ENCODE measurements around the gene PALM2AKAP2. TPM values are rescaled to one million over a fixed set of nuclear protein-coding genes. Genes with fewer than 3 reads are reported as not detected.

The PALM2AKAP2 gene
- total RNA-seq, 1 donor from 2014 or later: 1.0 TPM

- Mint-ChIP-seq H3K4me1 (ENCODE audit: low read depth, unreplicated experiment) (peaks cover 3% of the 10 kb centered on the region), H3K36me3 (ENCODE audit: unreplicated experiment) (peaks cover 4% of the 10 kb centered on the region), H3K27ac (ENCODE audit: unreplicated experiment) (no peak overlapping the region), H3K4me3 (ENCODE audit: unreplicated experiment) (no peak overlapping the region), H3K9me3 (ENCODE audit: unreplicated experiment) (no peaks in the 10 kb centered on the region), H3K27me3 (ENCODE audit: unreplicated experiment) (no peaks in the 10 kb centered on the region)
- no peak for DNase-seq
- no peak for TF ChIP-seq CTCF (IDR thresholded peaks at IDR 0.05; ENCODE audit: partially characterized antibody, unreplicated experiment)
Observed at GRCh38 chr9:109789971-109790370, 10.0 kb downstream of the PALM2AKAP2 start.

- Mint-ChIP-seq H3K27ac (ENCODE audit: unreplicated experiment) (no peak overlapping the region), H3K4me3 (ENCODE audit: unreplicated experiment) (no peak overlapping the region), H3K9me3 (ENCODE audit: unreplicated experiment) (no peaks in the 10 kb centered on the region), H3K27me3 (ENCODE audit: unreplicated experiment) (no peaks in the 10 kb centered on the region), H3K36me3 (ENCODE audit: unreplicated experiment) (no peaks in the 10 kb centered on the region), H3K4me1 (ENCODE audit: low read depth, unreplicated experiment) (peaks cover 3% of the 10 kb centered on the region)
- no peak for TF ChIP-seq CTCF (IDR thresholded peaks at IDR 0.05; ENCODE audit: partially characterized antibody, unreplicated experiment)
- no peak for DNase-seq
Observed at GRCh38 chr9:109791003-109791677, 11.1 kb downstream of the PALM2AKAP2 start.

- Mint-ChIP-seq H3K27ac (ENCODE audit: unreplicated experiment) (no peak overlapping the region), H3K4me1 (ENCODE audit: low read depth, unreplicated experiment) (peaks cover 3% of the 10 kb centered on the region), H3K36me3 (ENCODE audit: unreplicated experiment) (no peaks in the 10 kb centered on the region), H3K4me3 (ENCODE audit: unreplicated experiment) (no peak overlapping the region), H3K9me3 (ENCODE audit: unreplicated experiment) (no peaks in the 10 kb centered on the region), H3K27me3 (ENCODE audit: unreplicated experiment) (no peaks in the 10 kb centered on the region)
- DNase-seq: no peak
- TF ChIP-seq CTCF (IDR thresholded peaks at IDR 0.05; ENCODE audit: partially characterized antibody, unreplicated experiment): no peak
Observed at GRCh38 chr9:109791747-109792146, 11.7 kb downstream of the PALM2AKAP2 start.

- Mint-ChIP-seq H3K27ac (ENCODE audit: unreplicated experiment) (no peak overlapping the region), H3K4me1 (ENCODE audit: low read depth, unreplicated experiment) (peaks cover 3% of the 10 kb centered on the region), H3K4me3 (ENCODE audit: unreplicated experiment) (no peak overlapping the region), H3K9me3 (ENCODE audit: unreplicated experiment) (no peaks in the 10 kb centered on the region), H3K36me3 (ENCODE audit: unreplicated experiment) (no peaks in the 10 kb centered on the region), H3K27me3 (ENCODE audit: unreplicated experiment) (no peaks in the 10 kb centered on the region)
- TF ChIP-seq CTCF (IDR thresholded peaks at IDR 0.05; ENCODE audit: partially characterized antibody, unreplicated experiment): no peak
- no peak for DNase-seq
Observed at GRCh38 chr9:109792951-109793546, 13.1 kb downstream of the PALM2AKAP2 start.

GRCh38 chr9:109793921-109794320 lies 13.9 kb downstream of the PALM2AKAP2 start:
- Mint-ChIP-seq H3K4me3 (ENCODE audit: unreplicated experiment) (no peak overlapping the region), H3K9me3 (ENCODE audit: unreplicated experiment) (no peaks in the 10 kb centered on the region), H3K36me3 (ENCODE audit: unreplicated experiment) (no peaks in the 10 kb centered on the region), H3K4me1 (ENCODE audit: low read depth, unreplicated experiment) (peaks cover 3% of the 10 kb centered on the region), H3K27ac (ENCODE audit: unreplicated experiment) (no peak overlapping the region), H3K27me3 (ENCODE audit: unreplicated experiment) (no peaks in the 10 kb centered on the region)
- TF ChIP-seq CTCF (IDR thresholded peaks at IDR 0.05; ENCODE audit: partially characterized antibody, unreplicated experiment): no peak
- no peak for DNase-seq
